Retina (tissue), 1 donor: Measurements from ENCODE around the gene ZNF620.
"Not testable (repeated sequence)": the region's sequence is repeated elsewhere in the genome, so short reads cannot be mapped to it uniquely, and the experiment has no call there.

Source experiments
- DNase-seq: peaks from one replicate; pipeline ENCODE4 v3.0.0-alpha.2; 2016

Gene ZNF620

DNA sequence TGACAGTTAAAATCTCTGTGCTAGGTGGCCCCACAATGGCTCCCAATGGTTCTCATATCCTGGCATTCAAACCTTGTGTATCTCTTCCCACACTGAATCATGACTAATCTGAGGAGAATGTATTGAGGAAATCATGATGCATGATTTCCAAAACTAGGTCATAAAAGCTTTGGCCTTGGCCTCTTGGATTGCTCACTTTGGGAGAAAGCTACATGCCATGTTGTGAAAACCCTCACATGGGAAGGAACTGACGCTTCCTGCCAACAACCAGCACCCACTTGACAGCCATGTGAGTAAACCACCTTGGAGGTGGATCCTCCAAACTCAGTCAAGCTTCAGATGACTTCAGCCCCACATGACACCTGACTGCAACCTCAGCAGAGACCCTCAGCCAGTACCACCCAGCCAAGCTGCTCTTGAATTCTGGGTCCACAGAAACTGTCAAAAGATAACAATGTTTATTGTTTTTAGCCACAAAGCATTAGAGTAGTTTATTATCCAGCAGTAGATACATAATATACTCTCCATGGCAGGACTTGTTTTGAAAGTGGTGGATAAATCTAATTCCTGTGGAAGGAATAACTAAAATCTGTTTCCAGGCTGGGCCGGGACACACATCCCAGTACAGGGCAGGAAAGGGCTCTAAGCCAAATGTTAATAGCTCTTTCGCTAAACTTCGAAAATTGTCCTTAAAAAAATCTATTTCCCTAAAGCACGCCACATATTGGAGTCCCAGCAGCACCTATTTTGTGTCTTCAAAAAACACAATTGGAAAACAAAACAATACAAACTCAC is 1.0 kb upstream of the ZNF620 start:
- no peak for DNase-seq

DNA sequence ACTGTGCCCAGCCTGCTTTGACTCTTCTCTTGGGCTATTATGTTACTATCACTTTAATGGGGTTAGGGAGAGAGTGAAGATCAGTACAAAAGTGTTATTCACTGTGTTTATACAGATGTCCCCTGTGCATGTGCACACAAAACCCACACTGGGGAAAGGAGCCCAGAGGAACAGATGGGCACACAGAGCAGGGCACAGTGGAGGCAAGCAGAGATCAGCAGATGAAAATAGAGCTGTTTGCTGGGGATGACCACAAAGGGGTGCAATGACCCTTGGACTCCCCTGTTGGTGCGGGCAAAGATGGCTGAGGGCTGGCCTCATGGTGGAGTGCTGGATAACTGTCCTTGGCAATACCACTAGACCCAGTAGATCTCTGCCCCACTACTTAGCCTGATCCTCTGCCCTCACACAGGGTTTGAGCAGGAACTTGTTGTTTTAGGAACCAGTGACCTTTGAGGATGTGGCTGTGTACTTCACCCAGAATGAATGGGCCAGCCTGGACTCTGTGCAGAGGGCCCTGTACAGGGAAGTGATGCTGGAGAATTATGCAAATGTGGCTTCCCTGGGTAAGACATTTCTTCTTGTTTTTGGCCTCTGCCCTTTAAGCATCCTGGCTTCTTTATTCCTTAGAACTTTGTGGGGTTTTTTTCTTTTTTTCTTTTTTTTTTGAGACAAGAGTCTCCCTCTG is 5.3 kb downstream of the ZNF620 start:
- no peak for DNase-seq

GRCh38 chr3:40516201-40516600 is 10.4 kb downstream of the ZNF620 start:
- DNase-seq = no peak

- DNase-seq = no peak
These were observed 12.2 kb downstream of the ZNF620 start for GRCh38 chr3:40518067-40518466.

DNA sequence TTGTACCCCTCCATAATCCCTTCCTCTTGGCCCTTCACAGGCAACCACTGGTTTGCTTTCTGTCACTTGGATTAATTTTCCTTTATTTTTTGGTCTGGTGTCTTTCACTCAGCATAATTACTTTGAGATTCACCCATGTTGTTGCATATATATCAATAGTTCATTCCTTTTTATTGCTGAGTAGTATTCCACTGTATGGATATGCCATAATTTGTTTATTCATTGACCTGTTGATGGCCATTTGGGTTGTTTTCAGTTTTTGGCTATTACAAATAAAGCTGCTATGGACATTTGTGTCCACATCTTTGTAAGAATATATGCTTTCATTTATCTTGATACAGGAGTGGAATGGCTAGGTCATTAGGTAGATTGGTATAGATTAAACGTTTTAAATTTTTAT is 13.0 kb downstream of the ZNF620 start:
- no peak for DNase-seq

DNA sequence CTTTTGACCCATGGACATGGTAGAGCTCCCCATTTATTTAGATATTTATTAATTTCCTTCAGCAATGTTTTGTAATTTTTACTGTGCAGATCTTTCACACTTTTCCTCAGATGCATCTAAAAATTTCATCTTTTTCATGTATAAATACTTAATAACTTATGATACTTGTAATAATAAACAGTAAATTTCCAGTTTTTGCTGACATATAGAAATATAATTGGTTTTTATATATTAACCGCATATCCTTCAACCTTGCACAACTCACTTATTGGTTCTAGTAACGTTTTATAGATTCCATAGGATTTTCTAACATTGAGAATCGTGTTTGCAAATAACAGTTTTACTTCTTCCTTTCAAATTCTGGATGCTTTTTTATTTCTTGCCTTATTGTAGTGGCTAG is 15.4 kb downstream of the ZNF620 start:
- no peak for DNase-seq

DNA sequence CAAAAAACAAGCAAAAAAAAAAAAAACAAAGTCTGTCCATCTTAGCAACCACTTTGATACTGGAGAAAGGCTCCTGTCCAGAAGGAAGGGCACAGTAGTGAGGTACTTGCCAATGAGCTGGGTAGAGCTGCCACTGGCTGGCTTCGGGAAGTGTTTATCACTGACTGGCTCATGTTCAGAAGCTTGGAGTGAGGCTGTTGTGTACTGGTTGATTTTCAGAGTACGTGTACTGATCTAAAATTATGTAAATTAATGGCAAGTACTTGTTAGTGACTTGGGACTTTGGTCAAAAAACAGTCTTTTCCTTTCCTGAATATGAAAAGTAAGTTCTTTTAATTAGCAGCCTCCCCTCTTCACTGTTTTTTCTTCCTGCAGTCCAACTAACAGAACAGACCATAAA is 17.9 kb downstream of the ZNF620 start:
- DNase-seq = peak; percentile 13

- no peak for DNase-seq
These were observed 18.4 kb downstream of the ZNF620 start for GRCh38 chr3:40524222-40524567.

- DNase-seq = peak; percentile 95
These were observed 18.9 kb downstream of the ZNF620 start, which contains the start of gene ZNF621 for GRCh38 chr3:40524568-40525285. Gene ZNF621, plus strand, starts transcription at chr3:40524960. Its CDS starts 881 bp downstream, at chr3:40525841.

DNA sequence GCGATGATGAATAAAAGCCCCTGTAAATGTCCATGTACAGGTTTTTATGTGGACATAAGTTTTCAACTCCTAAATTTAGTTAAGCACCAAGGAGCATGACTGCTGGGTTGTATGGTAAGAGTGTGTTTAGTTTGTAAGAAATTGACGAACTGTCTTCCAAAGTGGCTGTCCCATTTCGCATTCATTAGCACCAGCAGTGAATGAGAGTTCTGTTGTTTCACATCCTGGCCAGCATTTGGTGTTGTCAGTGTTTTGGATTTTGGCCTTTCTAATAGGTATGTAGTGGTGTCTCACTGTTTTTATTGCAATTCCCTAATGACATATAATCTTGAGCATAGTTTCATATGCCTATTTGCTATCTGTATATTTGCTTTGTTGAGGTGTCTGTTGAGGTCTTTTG is 22.6 kb downstream of the ZNF620 start:
- no peak for DNase-seq

DNA sequence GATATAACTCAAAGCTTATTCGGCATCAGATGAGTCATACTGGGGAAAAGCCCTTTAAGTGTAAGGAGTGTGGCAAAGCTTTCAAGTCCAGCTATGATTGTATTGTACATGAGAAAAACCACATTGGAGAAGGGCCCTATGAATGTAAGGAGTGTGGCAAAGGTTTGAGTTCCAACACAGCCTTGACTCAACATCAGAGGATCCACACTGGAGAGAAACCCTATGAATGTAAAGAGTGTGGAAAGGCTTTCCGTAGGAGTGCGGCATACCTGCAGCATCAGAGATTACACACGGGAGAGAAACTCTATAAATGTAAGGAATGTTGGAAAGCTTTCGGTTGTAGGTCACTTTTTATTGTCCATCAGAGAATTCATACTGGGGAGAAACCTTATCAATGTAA is 26.4 kb downstream of the ZNF620 start:
- no peak for DNase-seq

DNA sequence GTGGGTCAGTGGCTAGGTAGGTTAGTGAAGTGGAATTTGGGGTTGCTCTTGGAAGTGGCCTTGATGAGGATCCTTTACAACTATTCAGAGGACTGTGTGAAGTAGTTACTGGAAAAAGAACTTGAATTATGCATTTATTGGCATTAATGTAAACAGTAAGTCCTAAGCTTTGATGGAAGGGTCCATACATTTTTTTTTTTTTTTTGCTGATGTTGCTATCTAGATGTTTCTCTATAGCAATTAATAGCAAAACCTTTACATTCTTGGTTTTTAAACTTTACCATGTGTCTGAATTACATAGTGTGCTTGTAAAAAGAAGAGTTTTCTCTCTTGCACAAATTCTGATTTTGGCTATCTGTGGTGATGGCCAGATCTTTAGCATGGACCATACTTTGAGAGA is 28.4 kb downstream of the ZNF620 start:
- DNase-seq = no peak

- no peak for DNase-seq
These were observed 41.0 kb downstream of the ZNF620 start for GRCh38 chr3:40546816-40547215.

DNA sequence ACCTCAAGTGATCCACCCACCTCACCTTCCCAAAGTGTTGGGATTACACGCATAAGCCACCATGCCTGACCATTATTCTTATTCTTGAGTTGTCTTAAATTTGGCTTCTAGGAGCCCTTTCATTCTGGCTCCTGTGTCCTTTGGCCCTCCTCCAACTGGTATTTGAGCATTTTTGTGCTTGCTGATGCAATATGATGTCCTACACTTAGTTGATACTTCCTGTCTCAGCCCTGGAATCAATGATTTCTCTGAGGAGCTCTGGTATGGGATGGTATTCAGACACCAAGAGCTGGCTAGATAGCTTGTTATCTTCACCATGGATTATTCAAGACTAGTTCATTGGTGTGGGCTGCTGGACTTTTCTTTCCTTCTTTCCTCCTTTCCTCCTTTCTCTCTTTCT is 44.3 kb downstream of the ZNF620 start:
- DNase-seq = no peak

DNA sequence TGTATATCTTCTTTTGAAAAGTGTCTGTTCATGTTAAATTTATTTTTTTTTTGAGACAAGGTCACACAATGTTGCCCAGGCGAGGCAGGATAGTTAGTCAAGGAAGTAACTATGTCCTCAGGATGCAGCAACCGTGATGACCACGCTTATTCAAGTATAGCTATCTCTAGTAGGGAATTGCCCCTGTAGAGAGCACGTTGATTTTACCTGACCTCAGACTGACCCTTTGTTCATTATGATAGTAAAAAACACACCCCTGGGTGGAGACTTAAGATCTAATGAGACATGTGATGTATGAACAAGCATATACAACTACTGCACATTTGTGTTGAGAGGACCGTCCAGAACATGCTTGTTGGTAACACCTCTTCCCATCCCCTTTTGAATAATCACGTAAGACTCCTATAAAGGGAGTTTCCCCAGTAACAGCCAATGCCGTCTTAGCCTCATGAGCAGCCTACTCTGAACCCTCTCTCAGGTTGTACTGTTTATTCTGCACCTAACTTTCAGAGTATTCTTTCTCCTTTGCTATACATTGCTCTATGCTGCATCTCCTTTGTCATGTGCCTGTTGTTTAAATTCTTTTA is 51.8 kb downstream of the ZNF620 start:
- no peak for DNase-seq

DNA sequence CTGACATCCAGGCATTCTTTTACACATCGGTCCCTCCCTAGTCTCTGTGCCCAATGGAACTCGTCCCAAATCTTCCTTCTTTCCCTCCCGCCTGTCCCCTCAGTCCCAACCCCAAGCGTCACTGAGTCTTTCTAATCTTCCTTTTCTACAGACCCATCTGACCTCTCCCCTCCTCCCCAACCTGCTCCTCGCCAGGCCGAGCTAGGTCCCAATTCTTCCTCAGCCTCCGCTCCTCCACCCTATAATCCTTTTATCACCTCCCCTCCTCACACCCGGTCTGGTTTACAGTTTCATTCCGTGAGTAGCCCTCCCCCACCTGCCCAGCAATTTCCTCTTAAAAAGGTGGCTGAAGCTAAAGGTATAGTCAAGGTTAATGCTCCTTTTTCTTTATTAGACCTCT is 56.6 kb downstream of the ZNF620 start:
- DNase-seq = not testable (repeated sequence)

- not testable (repeated sequence) for DNase-seq
These were observed 59.8 kb downstream of the ZNF620 start for GRCh38 chr3:40565629-40566028.

- no peak for DNase-seq
These were observed 60.9 kb downstream of the ZNF620 start for GRCh38 chr3:40566694-40567093.
